GM23338 (cell line): ENCODE results near the gene SPATA9.

Experiments used
- EZH2 ChIP-seq: fragments of 200-600 bp; sonication (generic); IDR thresholded peaks from one replicate; pipeline ENCODE4 v1.8.0; 2017; ENCODE audit warnings: antibody characterized with exemption, mild to moderate bottlenecking, low read depth; ENCODE audit not compliant: unreplicated experiment
- JUNB ChIP-seq: IDR thresholded peaks from one replicate; pipeline ENCODE4 v1.6.1; 2016; ENCODE audit warnings: antibody characterized with exemption; ENCODE audit not compliant: unreplicated experiment
- POLR2AphosphoS5 ChIP-seq: IDR thresholded peaks from 2 replicates; pipeline ENCODE4 v1.6.1; 2016; ENCODE audit warnings: antibody characterized with exemption, low read depth
- ZNF114 ChIP-seq: fragments of 250-450 bp; sonication (Bioruptor Pico); IDR thresholded peaks from 2 replicates; pipeline ENCODE4 v1.5.0; 2020; ENCODE audit warnings: mild to moderate bottlenecking, moderate library complexity
- ZNF331 ChIP-seq: fragments of 250-450 bp; sonication (Bioruptor Pico); IDR thresholded peaks from 2 replicates; pipeline ENCODE4 v1.5.0; 2020; ENCODE audit warnings: low read depth, mild to moderate bottlenecking, moderate library complexity
- TF ChIP-seq, protein P1 (sequence below), 2 experiments: fragments of 200-600 bp in 1 of 2; sonication (generic) in 1 of 2; conservative IDR thresholded peaks; 2 replicates each; pipeline versions ENCODE4 v1.5.1 to v1.6.1; 2016 to 2017; ENCODE audit warnings: antibody characterized with exemption in 2 of 2, low read depth in 2 of 2, mild to moderate bottlenecking in 2 of 2, moderate library complexity in 1 of 2
- TF ChIP-seq, protein P2 (sequence below): IDR thresholded peaks from one replicate; pipeline ENCODE4 v1.6.1; 2018; ENCODE audit warnings: antibody characterized with exemption; ENCODE audit not compliant: unreplicated experiment

DNA sequence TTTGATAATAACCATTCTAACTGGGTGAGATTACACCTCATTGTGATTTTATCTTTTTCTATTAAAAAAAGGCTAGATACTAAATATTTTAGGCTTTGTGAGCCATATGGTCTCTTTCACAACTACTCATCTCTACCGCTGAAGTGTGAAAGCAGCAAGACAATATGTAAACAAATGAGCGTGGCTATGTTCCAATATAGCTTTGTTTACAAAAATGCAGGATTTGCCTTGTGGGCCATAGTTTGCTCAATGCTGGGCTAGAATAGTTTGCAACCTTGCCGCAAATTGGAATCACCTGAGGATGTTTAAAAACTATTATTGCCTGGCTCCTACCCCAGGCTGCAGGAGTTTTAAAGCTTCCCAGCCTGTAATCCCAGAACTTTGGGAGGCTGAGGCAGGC lies 73.1 kb downstream of the SPATA9 start:
- TF ChIP-seq POLR2AphosphoS5 (no peak), ZNF114 (no peak), ZNF331 (no peak), EZH2 (no peak), JUNB (no peak)
- TF ChIP-seq, protein P1, sequence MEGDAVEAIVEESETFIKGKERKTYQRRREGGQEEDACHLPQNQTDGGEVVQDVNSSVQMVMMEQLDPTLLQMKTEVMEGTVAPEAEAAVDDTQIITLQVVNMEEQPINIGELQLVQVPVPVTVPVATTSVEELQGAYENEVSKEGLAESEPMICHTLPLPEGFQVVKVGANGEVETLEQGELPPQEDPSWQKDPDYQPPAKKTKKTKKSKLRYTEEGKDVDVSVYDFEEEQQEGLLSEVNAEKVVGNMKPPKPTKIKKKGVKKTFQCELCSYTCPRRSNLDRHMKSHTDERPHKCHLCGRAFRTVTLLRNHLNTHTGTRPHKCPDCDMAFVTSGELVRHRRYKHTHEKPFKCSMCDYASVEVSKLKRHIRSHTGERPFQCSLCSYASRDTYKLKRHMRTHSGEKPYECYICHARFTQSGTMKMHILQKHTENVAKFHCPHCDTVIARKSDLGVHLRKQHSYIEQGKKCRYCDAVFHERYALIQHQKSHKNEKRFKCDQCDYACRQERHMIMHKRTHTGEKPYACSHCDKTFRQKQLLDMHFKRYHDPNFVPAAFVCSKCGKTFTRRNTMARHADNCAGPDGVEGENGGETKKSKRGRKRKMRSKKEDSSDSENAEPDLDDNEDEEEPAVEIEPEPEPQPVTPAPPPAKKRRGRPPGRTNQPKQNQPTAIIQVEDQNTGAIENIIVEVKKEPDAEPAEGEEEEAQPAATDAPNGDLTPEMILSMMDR (conservative IDR thresholded peaks at IDR 0.05; ENCODE audit: low read depth in 2 of 2), result no peak
- TF ChIP-seq, protein P2, sequence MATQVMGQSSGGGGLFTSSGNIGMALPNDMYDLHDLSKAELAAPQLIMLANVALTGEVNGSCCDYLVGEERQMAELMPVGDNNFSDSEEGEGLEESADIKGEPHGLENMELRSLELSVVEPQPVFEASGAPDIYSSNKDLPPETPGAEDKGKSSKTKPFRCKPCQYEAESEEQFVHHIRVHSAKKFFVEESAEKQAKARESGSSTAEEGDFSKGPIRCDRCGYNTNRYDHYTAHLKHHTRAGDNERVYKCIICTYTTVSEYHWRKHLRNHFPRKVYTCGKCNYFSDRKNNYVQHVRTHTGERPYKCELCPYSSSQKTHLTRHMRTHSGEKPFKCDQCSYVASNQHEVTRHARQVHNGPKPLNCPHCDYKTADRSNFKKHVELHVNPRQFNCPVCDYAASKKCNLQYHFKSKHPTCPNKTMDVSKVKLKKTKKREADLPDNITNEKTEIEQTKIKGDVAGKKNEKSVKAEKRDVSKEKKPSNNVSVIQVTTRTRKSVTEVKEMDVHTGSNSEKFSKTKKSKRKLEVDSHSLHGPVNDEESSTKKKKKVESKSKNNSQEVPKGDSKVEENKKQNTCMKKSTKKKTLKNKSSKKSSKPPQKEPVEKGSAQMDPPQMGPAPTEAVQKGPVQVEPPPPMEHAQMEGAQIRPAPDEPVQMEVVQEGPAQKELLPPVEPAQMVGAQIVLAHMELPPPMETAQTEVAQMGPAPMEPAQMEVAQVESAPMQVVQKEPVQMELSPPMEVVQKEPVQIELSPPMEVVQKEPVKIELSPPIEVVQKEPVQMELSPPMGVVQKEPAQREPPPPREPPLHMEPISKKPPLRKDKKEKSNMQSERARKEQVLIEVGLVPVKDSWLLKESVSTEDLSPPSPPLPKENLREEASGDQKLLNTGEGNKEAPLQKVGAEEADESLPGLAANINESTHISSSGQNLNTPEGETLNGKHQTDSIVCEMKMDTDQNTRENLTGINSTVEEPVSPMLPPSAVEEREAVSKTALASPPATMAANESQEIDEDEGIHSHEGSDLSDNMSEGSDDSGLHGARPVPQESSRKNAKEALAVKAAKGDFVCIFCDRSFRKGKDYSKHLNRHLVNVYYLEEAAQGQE, result no peak
